Parathyroid adenoma (tissue), 2 donors: Measurements from ENCODE around the gene DNASE1L1.

Experiments used
- H2AFZ ChIP-seq: fragments of 300-600 bp; sonication (generic); one replicate; pipeline ENCODE4 v1.7.0; 2017; ENCODE audit warnings: antibody characterized with exemption, mild to moderate bottlenecking
- H3K27ac ChIP-seq: fragments of 300-600 bp; sonication (generic); one replicate; pipeline ENCODE4 v1.7.0; 2017
- H3K27me3 ChIP-seq: fragments of 300-600 bp; sonication (generic); one replicate; pipeline ENCODE4 v1.7.0; 2017; ENCODE audit warnings: low read length; ENCODE audit not compliant: control insufficient read depth, insufficient read depth
- H3K36me3 ChIP-seq: fragments of 300-600 bp; sonication (generic); one replicate; pipeline ENCODE4 v1.7.0; 2017; ENCODE audit warnings: low read length; ENCODE audit not compliant: control insufficient read depth, insufficient read depth
- H3K4me1 ChIP-seq: fragments of 300-600 bp; sonication (generic); one replicate; pipeline ENCODE4 v1.7.0; 2017; ENCODE audit warnings: control low read depth
- H3K4me2 ChIP-seq: fragments of 300-600 bp; sonication (generic); one replicate; pipeline ENCODE4 v1.7.0; 2017; ENCODE audit warnings: low read length
- H3K4me3 ChIP-seq: fragments of 300-600 bp; sonication (generic); one replicate; pipeline ENCODE4 v1.7.0; 2017; ENCODE audit warnings: low read depth, low read length
- H3K79me2 ChIP-seq: fragments of 300-600 bp; sonication (generic); one replicate; pipeline ENCODE4 v1.7.0; 2017; ENCODE audit warnings: control low read depth
- H3K9ac ChIP-seq: fragments of 300-600 bp; sonication (generic); one replicate; pipeline ENCODE4 v1.7.0; 2017; ENCODE audit warnings: mild to moderate bottlenecking
- H3K9me3 ChIP-seq: fragments of 300-600 bp; sonication (generic); one replicate; pipeline ENCODE4 v1.7.0; 2017; ENCODE audit warnings: low read length; ENCODE audit not compliant: control insufficient read depth
- TF ChIP-seq, protein P1 (sequence below): fragments of 300-600 bp; sonication (generic); IDR thresholded peaks from one replicate; pipeline ENCODE4 v1.7.0; 2017; ENCODE audit warnings: antibody characterized with exemption, mild to moderate bottlenecking
- donor health status: primary hyperparathyroidism.

Gene DNASE1L1, protein sequence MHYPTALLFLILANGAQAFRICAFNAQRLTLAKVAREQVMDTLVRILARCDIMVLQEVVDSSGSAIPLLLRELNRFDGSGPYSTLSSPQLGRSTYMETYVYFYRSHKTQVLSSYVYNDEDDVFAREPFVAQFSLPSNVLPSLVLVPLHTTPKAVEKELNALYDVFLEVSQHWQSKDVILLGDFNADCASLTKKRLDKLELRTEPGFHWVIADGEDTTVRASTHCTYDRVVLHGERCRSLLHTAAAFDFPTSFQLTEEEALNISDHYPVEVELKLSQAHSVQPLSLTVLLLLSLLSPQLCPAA

DNA sequence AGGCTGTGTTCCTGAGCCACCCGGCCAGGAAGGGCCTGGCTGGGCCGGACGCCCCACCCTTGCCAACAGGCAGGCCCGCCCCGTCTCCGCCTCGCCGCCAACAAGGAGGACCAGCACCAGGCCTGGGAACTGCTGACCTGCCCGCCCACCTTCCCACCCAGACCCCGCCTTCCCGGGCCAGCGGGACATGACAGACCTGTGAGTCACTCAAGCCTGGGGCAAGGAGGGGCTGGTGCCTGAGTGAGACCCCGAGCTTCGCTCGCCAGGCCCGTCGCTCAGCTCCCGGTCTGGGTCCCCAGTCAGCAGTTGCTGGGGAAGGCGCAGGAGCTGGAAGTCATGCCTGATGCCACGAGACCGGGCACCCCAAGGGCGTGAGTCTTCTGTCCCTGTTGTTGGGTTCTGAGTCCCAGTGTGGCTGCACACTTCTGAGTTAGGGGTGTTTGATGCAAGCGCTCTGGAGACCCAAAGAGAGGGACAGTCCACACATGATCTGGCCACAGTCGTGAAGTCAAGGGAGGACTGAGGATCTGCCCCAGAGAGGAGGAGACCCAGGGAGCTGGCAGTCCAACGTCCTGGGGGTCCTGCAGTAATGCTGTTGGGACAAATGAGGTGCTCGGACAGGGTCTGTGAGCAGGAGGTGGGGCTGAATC, at the start of gene DNASE1L1:
TSS of gene DNASE1L1 (minus strand) at position 33 of the 650 bp plus-strand sequence. CDS start 3,686 bp downstream, outside the sequence.
- H2AFZ ChIP-seq: peak within 1 kb of the TSS; percentile 90
- H3K9me3 ChIP-seq: no peaks in the 10 kb centered on the region
- TF ChIP-seq, protein P1, sequence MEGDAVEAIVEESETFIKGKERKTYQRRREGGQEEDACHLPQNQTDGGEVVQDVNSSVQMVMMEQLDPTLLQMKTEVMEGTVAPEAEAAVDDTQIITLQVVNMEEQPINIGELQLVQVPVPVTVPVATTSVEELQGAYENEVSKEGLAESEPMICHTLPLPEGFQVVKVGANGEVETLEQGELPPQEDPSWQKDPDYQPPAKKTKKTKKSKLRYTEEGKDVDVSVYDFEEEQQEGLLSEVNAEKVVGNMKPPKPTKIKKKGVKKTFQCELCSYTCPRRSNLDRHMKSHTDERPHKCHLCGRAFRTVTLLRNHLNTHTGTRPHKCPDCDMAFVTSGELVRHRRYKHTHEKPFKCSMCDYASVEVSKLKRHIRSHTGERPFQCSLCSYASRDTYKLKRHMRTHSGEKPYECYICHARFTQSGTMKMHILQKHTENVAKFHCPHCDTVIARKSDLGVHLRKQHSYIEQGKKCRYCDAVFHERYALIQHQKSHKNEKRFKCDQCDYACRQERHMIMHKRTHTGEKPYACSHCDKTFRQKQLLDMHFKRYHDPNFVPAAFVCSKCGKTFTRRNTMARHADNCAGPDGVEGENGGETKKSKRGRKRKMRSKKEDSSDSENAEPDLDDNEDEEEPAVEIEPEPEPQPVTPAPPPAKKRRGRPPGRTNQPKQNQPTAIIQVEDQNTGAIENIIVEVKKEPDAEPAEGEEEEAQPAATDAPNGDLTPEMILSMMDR: no peak
- H3K4me2 ChIP-seq: peak within 1 kb of the TSS; percentile 12
- peak within 1 kb of the TSS; percentile 68 for H3K27ac ChIP-seq
- no peaks in the 10 kb centered on the region for H3K36me3 ChIP-seq
- H3K4me3 ChIP-seq: no peak within 1 kb of the TSS
- no peaks in the 10 kb centered on the region for H3K79me2 ChIP-seq
- no peaks in the 10 kb centered on the region for H3K27me3 ChIP-seq
- peaks cover 2% of the 10 kb centered on the region for H3K4me1 ChIP-seq
- no peak within 1 kb of the TSS for H3K9ac ChIP-seq

GRCh38 chrX:154458116-154458953, 49.3 kb upstream of the DNASE1L1 start, which contains the start of gene PLXNA3:
TSS of gene PLXNA3 (plus strand) at chrX:154458281. CDS start at chrX:154460184, 1,903 bp downstream.
- Histone ChIP-seq H3K79me2 (no peaks in the 10 kb centered on the region), H3K4me2 (peak within 1 kb of the TSS; percentile 51), H3K4me1 (no peaks in the 10 kb centered on the region), H2AFZ (peak within 1 kb of the TSS; percentile 60), H3K9ac (no peak within 1 kb of the TSS), H3K27ac (no peak within 1 kb of the TSS), H3K27me3 (no peaks in the 10 kb centered on the region), H3K9me3 (no peaks in the 10 kb centered on the region), H3K36me3 (no peaks in the 10 kb centered on the region), H3K4me3 (peak within 1 kb of the TSS; percentile 31)
- TF ChIP-seq, protein P1: no peak

DNA sequence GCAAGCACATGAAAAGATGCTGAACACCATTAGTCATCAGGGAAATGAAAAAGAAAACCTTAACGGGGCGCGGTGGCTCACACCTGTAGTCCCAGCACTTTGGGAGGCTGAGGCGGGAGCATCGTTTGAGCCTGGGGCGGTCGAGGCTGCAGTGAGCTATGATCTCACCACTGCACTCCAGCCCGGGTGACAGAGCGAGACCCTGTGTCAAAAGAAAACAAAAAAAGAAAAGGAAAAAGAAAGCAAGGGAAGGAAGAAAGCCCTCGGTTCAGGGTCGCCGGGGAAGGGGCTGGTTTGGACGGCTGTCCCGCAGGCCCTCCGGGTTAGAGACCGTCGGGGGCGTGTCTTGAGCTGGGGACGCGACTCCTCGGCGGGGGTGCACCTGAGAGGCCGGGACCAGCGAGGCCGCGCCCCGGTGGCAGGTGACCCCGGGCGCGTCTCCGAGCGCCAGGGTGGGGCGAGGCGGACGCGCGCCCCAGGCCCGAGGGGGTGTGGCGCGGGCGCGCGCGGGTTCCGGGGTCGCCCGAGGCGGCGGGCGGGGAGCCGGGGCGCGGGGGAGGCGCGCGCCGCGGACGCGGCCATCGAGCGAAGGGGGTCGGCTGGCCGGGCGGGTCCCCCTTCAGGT, 48.5 kb upstream of the DNASE1L1 start:
- H3K36me3 ChIP-seq: no peaks in the 10 kb centered on the region
- H3K9me3 ChIP-seq: no peaks in the 10 kb centered on the region
- no peaks in the 10 kb centered on the region for H3K27me3 ChIP-seq
- peak overlapping the region; percentile 51 for H3K4me2 ChIP-seq
- H3K79me2 ChIP-seq: no peaks in the 10 kb centered on the region
- H3K9ac ChIP-seq: no peak overlapping the region
- H3K4me1 ChIP-seq: no peaks in the 10 kb centered on the region
- TF ChIP-seq, protein P1: no peak
- no peak overlapping the region for H3K27ac ChIP-seq
- H2AFZ ChIP-seq: peak overlapping the region; percentile 60
- peak overlapping the region; percentile 31 for H3K4me3 ChIP-seq

GRCh38 chrX:154452823-154453222, 43.8 kb upstream of the DNASE1L1 start:
- Histone ChIP-seq H3K9ac (no peak overlapping the region), H3K79me2 (no peaks in the 10 kb centered on the region), H3K27ac (no peak overlapping the region), H3K4me1 (no peaks in the 10 kb centered on the region), H3K36me3 (no peaks in the 10 kb centered on the region), H3K9me3 (no peaks in the 10 kb centered on the region), H2AFZ (no peak overlapping the region), H3K27me3 (no peaks in the 10 kb centered on the region), H3K4me2 (no peak overlapping the region), H3K4me3 (no peak overlapping the region)
- TF ChIP-seq, protein P1: peak; percentile 36
